ENCODE measurements around the gene TMEM86A. TPM values are rescaled to one million over a fixed set of nuclear protein-coding genes. Genes with fewer than 3 reads are reported as not detected.
"Not testable (repeated sequence)": the region's sequence is repeated elsewhere in the genome, so short reads cannot be mapped to it uniquely, and the experiment has no call there.

The TMEM86A gene
- polyA plus RNA-seq, 1 of the 3 experiments (the other 2 are of a cell fraction), result 1.2 TPM

DNA sequence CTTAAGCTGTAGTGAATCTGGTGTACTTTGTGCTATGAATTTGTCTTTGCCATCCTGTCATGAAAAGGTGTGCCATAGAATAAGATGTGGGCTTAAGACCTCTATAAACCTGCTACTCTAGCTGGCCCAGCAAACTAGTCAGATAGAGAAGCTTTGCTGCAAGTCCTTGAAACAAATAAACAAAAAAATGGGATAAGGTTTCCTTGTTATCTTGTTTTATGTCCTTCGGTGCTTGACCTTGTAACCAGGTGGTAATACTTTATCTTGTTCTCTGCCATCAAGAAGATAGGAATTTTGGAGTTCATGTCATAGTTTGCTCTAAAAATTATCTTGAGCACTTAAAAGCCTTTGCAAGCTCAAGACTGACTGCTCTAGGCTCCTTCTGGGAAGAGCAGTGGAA lies 14.3 kb upstream of the TMEM86A start (continued):
- TF ChIP-seq, protein P1, sequence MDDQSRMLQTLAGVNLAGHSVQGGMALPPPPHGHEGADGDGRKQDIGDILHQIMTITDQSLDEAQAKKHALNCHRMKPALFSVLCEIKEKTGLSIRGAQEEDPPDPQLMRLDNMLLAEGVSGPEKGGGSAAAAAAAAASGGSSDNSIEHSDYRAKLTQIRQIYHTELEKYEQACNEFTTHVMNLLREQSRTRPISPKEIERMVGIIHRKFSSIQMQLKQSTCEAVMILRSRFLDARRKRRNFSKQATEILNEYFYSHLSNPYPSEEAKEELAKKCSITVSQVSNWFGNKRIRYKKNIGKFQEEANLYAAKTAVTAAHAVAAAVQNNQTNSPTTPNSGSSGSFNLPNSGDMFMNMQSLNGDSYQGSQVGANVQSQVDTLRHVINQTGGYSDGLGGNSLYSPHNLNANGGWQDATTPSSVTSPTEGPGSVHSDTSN (IDR thresholded peaks at IDR 0.05), result no peak
- TF ChIP-seq YY1 (IDR thresholded peaks at IDR 0.05; ENCODE audit: low read depth), result no peak

DNA sequence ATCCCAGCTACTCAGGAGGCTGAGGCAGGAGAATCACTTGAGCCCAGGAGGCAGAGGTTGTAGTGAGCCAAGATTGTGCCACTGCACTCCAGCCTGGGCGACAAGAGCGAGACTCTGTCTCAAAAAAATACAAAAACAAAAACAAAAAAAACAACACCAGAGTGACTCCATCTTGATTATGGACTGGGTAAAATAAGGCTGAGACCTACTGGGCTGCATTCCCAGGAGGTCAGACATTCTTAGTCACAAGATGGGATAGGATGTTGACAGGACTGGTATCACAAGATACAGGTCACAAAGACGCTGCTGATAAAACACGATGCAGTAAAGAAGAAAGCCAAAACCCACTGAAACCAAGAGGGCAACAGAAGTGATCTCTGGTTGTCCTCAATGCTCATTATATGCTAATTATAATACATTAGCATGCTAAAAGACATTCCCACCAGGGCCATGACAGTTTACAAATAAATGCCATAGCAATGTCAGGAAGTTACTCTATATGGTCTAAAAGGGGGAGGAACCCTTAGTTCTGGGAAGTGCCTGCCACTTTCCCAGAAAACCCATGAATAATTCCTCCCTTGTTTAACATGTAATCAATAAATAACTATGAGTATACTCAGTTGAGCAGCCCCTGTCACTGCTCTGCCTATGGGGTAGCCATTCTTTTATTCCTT lies 7.0 kb upstream of the TMEM86A start:
- H3F3A ChIP-seq (replicated peaks; ENCODE audit: insufficient read depth); H3K27me3 ChIP-seq (ENCODE audit: insufficient read depth); H3K36me3 ChIP-seq (replicated peaks in 1 of 2; ENCODE audit: control insufficient read depth in 1 of 2, insufficient read depth in 2 of 2, low read length in 1 of 2); H3K79me2 ChIP-seq (ENCODE audit: insufficient read depth); H3K9me3 ChIP-seq; H3K9me2 ChIP-seq; H3K27ac ChIP-seq (ENCODE audit: low read depth in 2 of 2, low read length in 1 of 2); POLR2A ChIA-PET; H2AFZ ChIP-seq (ENCODE audit: low read depth); CTCF ChIA-PET; H3K9ac ChIP-seq; H3K4me3 ChIP-seq (ENCODE audit: low read depth in 2 of 2, low read length in 1 of 2); H4K20me1 ChIP-seq (ENCODE audit: insufficient read depth); H3K4me1 ChIP-seq (ENCODE audit: control insufficient read depth in 1 of 2, insufficient read depth in 2 of 2, low read depth in 1 of 2, low read length in 1 of 2); H3K4me2 ChIP-seq; DNase-seq: not testable (repeated sequence)
- WGBS (ENCODE audit: low lambda C conversion rate), result 73% methylated on average over 4 of the region's 4 CpGs

DNA sequence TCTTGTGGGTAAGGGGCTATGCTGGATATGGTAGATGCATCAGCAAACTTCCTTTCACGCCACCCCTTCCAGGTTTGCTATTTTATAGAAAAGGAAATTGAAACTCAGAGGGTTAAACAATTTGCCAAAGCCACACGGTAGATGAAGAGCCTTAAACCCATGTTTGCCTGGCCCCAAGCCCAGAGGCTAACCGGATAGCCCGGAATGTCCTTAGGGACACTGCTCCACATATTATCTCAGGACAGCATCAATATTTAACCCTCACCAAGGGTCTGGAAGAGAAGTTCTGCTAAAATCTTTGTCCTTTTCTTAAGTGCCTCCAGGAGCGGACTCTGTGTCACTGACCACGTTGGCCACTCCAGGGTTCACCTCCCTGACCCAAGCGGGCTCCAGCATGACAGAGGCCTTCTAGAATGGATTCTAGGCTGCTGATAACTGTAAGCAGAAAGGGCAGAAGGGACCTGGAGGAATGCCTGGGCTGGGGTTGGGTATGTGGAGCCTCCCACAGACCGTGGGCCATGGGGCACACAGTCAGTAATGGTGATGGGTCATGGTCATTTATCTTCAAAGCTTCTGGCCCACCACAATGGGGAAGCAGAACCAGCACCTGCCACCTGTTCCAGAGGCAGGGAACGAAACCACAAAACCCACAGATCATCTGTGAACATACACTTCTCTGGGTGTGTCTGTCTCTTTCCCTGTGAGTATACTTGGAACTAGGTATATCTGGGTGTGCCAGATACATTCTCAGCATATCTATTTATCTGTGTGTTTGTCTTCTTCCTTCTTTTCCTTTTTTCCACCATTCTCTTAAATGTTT lies 5.4 kb upstream of the TMEM86A start:
- ChIA-PET POLR2A (no interaction called here), CTCF (no interaction called here)
- Histone ChIP-seq H3K9me2 (no peaks in the 10 kb centered on the region), H4K20me1 (ENCODE audit: insufficient read depth) (no peaks in the 10 kb centered on the region), H3F3A (replicated peaks; ENCODE audit: insufficient read depth) (no peaks in the 10 kb centered on the region), H2AFZ (ENCODE audit: low read depth) (no peak overlapping the region), H3K4me1 (ENCODE audit: control insufficient read depth in 1 of 2, insufficient read depth in 2 of 2, low read depth in 1 of 2, low read length in 1 of 2) (peaks cover 0 to 4% of the 10 kb centered on the region in 2 experiments; a peak in 1 of 4 replicates), H3K9ac (no peak overlapping the region), H3K36me3 (replicated peaks in 1 of 2; ENCODE audit: control insufficient read depth in 1 of 2, insufficient read depth in 2 of 2, low read length in 1 of 2) (no peaks in the 10 kb centered on the region), H3K4me2 (no peak overlapping the region), H3K79me2 (ENCODE audit: insufficient read depth) (no peaks in the 10 kb centered on the region), H3K9me3 (no peaks in the 10 kb centered on the region), H3K4me3 (ENCODE audit: low read depth in 2 of 2, low read length in 1 of 2) (no peak overlapping the region), H3K27ac (ENCODE audit: low read depth in 2 of 2, low read length in 1 of 2) (no peak overlapping the region), H3K27me3 (ENCODE audit: insufficient read depth) (no peaks in the 10 kb centered on the region)
- WGBS (ENCODE audit: low lambda C conversion rate), result 68% methylated on average over 8 of the region's 9 CpGs
- TF ChIP-seq, protein P2, sequence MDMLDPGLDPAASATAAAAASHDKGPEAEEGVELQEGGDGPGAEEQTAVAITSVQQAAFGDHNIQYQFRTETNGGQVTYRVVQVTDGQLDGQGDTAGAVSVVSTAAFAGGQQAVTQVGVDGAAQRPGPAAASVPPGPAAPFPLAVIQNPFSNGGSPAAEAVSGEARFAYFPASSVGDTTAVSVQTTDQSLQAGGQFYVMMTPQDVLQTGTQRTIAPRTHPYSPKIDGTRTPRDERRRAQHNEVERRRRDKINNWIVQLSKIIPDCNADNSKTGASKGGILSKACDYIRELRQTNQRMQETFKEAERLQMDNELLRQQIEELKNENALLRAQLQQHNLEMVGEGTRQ (IDR thresholded peaks at IDR 0.05; ENCODE audit: borderline replicate concordance, low read depth, low read length), result no peak
- TF ChIP-seq GATA2 (CRISPR knock-in tag; IDR thresholded peaks at IDR 0.05), result no peak
- no peak for TF ChIP-seq GABPA (IDR thresholded peaks at IDR 0.05; ENCODE audit: low read depth)
- TF ChIP-seq, protein P3, sequence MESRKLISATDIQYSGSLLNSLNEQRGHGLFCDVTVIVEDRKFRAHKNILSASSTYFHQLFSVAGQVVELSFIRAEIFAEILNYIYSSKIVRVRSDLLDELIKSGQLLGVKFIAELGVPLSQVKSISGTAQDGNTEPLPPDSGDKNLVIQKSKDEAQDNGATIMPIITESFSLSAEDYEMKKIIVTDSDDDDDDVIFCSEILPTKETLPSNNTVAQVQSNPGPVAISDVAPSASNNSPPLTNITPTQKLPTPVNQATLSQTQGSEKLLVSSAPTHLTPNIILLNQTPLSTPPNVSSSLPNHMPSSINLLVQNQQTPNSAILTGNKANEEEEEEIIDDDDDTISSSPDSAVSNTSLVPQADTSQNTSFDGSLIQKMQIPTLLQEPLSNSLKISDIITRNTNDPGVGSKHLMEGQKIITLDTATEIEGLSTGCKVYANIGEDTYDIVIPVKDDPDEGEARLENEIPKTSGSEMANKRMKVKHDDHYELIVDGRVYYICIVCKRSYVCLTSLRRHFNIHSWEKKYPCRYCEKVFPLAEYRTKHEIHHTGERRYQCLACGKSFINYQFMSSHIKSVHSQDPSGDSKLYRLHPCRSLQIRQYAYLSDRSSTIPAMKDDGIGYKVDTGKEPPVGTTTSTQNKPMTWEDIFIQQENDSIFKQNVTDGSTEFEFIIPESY (IDR thresholded peaks at IDR 0.05; ENCODE audit: borderline replicate concordance, low read depth), result no peak
- TF ChIP-seq MXI1 (IDR thresholded peaks at IDR 0.05; ENCODE audit: low read depth, low read length), result no peak
- no peak for TF ChIP-seq POLR2AphosphoS5 (IDR thresholded peaks at IDR 0.05; ENCODE audit: low read depth, low read length)
- TF ChIP-seq MEF2A (IDR thresholded peaks at IDR 0.05; ENCODE audit: borderline replicate concordance, low read depth), result no peak
- TF ChIP-seq TCF12 (IDR thresholded peaks at IDR 0.05), result no peak
- TF ChIP-seq FOXJ3 (CRISPR knock-in tag; IDR thresholded peaks at IDR 0.05), result no peak
- TF ChIP-seq JUND (IDR thresholded peaks at IDR 0.05), result no peak
- TF ChIP-seq FOSL2 (IDR thresholded peaks at IDR 0.05; ENCODE audit: borderline replicate concordance, low read depth), result no peak
- TF ChIP-seq YY1 (IDR thresholded peaks at IDR 0.05; ENCODE audit: low read depth), result no peak
- no peak for TF ChIP-seq SIN3A (IDR thresholded peaks at IDR 0.05; ENCODE audit: borderline replicate concordance, low read depth, low read length)
- TF ChIP-seq, protein P1 (IDR thresholded peaks at IDR 0.05), result no peak
- no peak for DNase-seq
